ENCODE data around the gene ATP10B.
"Not testable (repeated sequence)": the region's sequence is repeated elsewhere in the genome, so short reads cannot be mapped to it uniquely, and the experiment has no call there.

ATP10B gene

GRCh38 chr5:160750938-160751657 lies 100.9 kb downstream of the ATP10B start:
- DNase-seq, result no peak

GRCh38 chr5:160749682-160750081 lies 102.3 kb downstream of the ATP10B start:
- no peak for DNase-seq

- DNase-seq, result no peak
Observed at GRCh38 chr5:160749026-160749425, 103.0 kb downstream of the ATP10B start.

GRCh38 chr5:160747987-160748386 lies 104.0 kb downstream of the ATP10B start:
- no peak for DNase-seq

- DNase-seq, result no peak
Observed at GRCh38 chr5:160747559-160747958, 104.5 kb downstream of the ATP10B start.

- no peak for DNase-seq
Observed at GRCh38 chr5:160744268-160745101, 107.5 kb downstream of the ATP10B start.

- no peak for DNase-seq
Observed at GRCh38 chr5:160743027-160743426, 109.0 kb downstream of the ATP10B start.

- DNase-seq, result no peak
Observed at GRCh38 chr5:160742446-160742845, 109.6 kb downstream of the ATP10B start.

GRCh38 chr5:160727296-160727997 lies 124.6 kb downstream of the ATP10B start:
- DNase-seq, result no peak

- DNase-seq, result no peak
Observed at GRCh38 chr5:160726721-160727120, 125.3 kb downstream of the ATP10B start.

- no peak for DNase-seq
Observed at GRCh38 chr5:160720822-160721221, 131.2 kb downstream of the ATP10B start.

- DNase-seq, result not testable (repeated sequence)
Observed at GRCh38 chr5:160715508-160715907, 136.5 kb downstream of the ATP10B start.

- no peak for DNase-seq
Observed at GRCh38 chr5:160703547-160704189, 148.3 kb downstream of the ATP10B start.

- no peak for DNase-seq
Observed at GRCh38 chr5:160702934-160703333, 149.1 kb downstream of the ATP10B start.

GRCh38 chr5:160702311-160702803 lies 149.7 kb downstream of the ATP10B start:
- no peak for DNase-seq

- DNase-seq, result no peak
Observed at GRCh38 chr5:160701403-160701802, 150.6 kb downstream of the ATP10B start.

- no peak for DNase-seq
Observed at GRCh38 chr5:160699301-160699700, 152.7 kb downstream of the ATP10B start.

- DNase-seq, result no peak
Observed at GRCh38 chr5:160697281-160697680, 154.7 kb downstream of the ATP10B start.

GRCh38 chr5:160694896-160695295 lies 157.1 kb downstream of the ATP10B start:
- no peak for DNase-seq

- no peak for DNase-seq
Observed at GRCh38 chr5:160693831-160694465, 158.1 kb downstream of the ATP10B start.

GRCh38 chr5:160692271-160692670 lies 159.7 kb downstream of the ATP10B start:
- no peak for DNase-seq

GRCh38 chr5:160685695-160686094 lies 166.3 kb downstream of the ATP10B start:
- no peak for DNase-seq
